ENCODE results near the gene ACER3.

DNA sequence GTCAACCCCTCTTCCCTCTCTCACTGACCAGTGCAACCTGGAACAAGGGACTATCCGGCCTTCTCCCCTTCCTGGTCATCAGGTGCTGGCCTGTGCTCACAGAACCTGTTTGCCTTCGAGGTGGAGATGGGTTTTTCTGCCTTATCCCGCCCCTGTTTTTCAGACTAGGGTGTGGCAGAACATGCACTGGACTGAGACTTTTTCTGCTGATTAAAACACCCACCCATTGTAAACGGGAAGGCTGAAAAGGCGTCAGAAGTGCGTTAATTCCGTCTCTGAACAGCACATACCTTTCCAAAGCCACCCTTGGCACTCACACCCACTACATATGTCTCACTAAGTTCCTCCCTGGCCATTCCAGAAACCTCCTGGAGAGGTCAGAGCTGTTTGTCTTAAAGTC, 169.1 kb downstream of the ACER3 start:
- TF ChIP-seq CTCF (IDR thresholded peaks at IDR 0.05), result no peak
- TF ChIP-seq POLR2AphosphoS5 (IDR thresholded peaks at IDR 0.05; ENCODE audit: insufficient read depth in 1 of 2, low read depth in 1 of 2), result no peak
